H9 (cell line): ENCODE measurements around the gene ADAT1. TPM values are rescaled to one million over a fixed set of nuclear protein-coding genes. Genes with fewer than 3 reads are reported as not detected.

Experiments used
- DNase-seq: peaks from one replicate; pipeline ENCODE4 v3.0.0-alpha.2; 2017
- H2AFZ ChIP-seq: one replicate; pipeline ENCODE4 v1.6.1; 2013; ENCODE audit warnings: mild to moderate bottlenecking, low read length, control low read depth, moderate library complexity
- H2AK5ac ChIP-seq: 2 replicates; pipeline ENCODE4 v1.6.1; 2013; ENCODE audit warnings: low read length, control low read depth, mixed read lengths; ENCODE audit not compliant: insufficient read length
- H2BK120ac ChIP-seq: one replicate; pipeline ENCODE4 v1.6.1; 2013; ENCODE audit warnings: low read depth, mild to moderate bottlenecking, low read length, control low read depth, inconsistent platforms; ENCODE audit not compliant: poor library complexity, severe bottlenecking
- H2BK12ac ChIP-seq: 2 replicates; pipeline ENCODE4 v1.6.1; 2013; ENCODE audit warnings: low read length, control low read depth, mixed read lengths, low read depth; ENCODE audit not compliant: insufficient read length
- H2BK15ac ChIP-seq: 2 replicates; pipeline ENCODE4 v1.6.1; 2013; ENCODE audit warnings: low read depth, low read length, control low read depth
- H2BK20ac ChIP-seq: one replicate; pipeline ENCODE4 v1.6.1; 2013; ENCODE audit warnings: low read depth, mild to moderate bottlenecking, low read length, control low read depth, inconsistent platforms; ENCODE audit not compliant: poor library complexity, severe bottlenecking
- H2BK5ac ChIP-seq: 2 replicates; pipeline ENCODE4 v1.6.1; 2013; ENCODE audit warnings: low read length, control low read depth, mixed read lengths; ENCODE audit not compliant: insufficient read length
- H3K14ac ChIP-seq: 2 replicates; pipeline ENCODE4 v1.6.1; 2013; ENCODE audit warnings: low read length, control low read depth; ENCODE audit not compliant: insufficient read depth
- H3K18ac ChIP-seq: 2 replicates; pipeline ENCODE4 v1.6.1; 2013; ENCODE audit warnings: low read depth, mild to moderate bottlenecking, mixed read lengths, low read length, control low read depth; ENCODE audit not compliant: insufficient read length
- H3K23ac ChIP-seq: 2 replicates; pipeline ENCODE4 v1.6.1; 2013; ENCODE audit warnings: low read length, control low read depth, mixed read lengths, low read depth; ENCODE audit not compliant: insufficient read length
- H3K23me2 ChIP-seq: 2 replicates; pipeline ENCODE4 v1.6.1; 2013; ENCODE audit warnings: low read depth, mild to moderate bottlenecking, mixed read lengths, low read length, control low read depth; ENCODE audit not compliant: insufficient read length, poor library complexity, severe bottlenecking
- H3K27ac ChIP-seq: 2 replicates; pipeline ENCODE4 v1.5.1; 2013; ENCODE audit warnings: low read length, control low read depth, mixed read lengths, low read depth; ENCODE audit not compliant: insufficient read length
- H3K27me3 ChIP-seq: 2 replicates; pipeline ENCODE4 v1.6.1; 2013; ENCODE audit warnings: low read length, control low read depth, inconsistent platforms; ENCODE audit not compliant: insufficient read depth
- H3K4ac ChIP-seq: 2 replicates; pipeline ENCODE4 v1.6.1; 2013; ENCODE audit warnings: low read depth, mild to moderate bottlenecking, control low read depth, inconsistent platforms, low read length, moderate library complexity
- H3K4me1 ChIP-seq: 2 replicates; pipeline ENCODE4 v1.6.1; 2013; ENCODE audit warnings: low read length, control low read depth, inconsistent platforms; ENCODE audit not compliant: insufficient read depth
- H3K4me2 ChIP-seq: 2 replicates; pipeline ENCODE4 v1.6.1; 2013; ENCODE audit warnings: low read length, control low read depth, mixed read lengths; ENCODE audit not compliant: insufficient read length, insufficient read depth
- H3K56ac ChIP-seq: 2 replicates; pipeline ENCODE4 v1.6.1; 2013; ENCODE audit warnings: low read depth, mild to moderate bottlenecking, mixed read lengths, low read length, control low read depth; ENCODE audit not compliant: insufficient read length
- H3K79me1 ChIP-seq: 2 replicates; pipeline ENCODE4 v1.6.1; 2013; ENCODE audit warnings: low read depth, mild to moderate bottlenecking, moderate library complexity, low read length, control low read depth, inconsistent platforms; ENCODE audit not compliant: insufficient read depth, poor library complexity, severe bottlenecking
- H3K79me2 ChIP-seq: 2 replicates; pipeline ENCODE4 v1.6.1; 2013; ENCODE audit warnings: low read length, control low read depth, inconsistent platforms; ENCODE audit not compliant: insufficient read depth
- H3K9ac ChIP-seq: 2 replicates; pipeline ENCODE4 v1.6.1; 2013; ENCODE audit warnings: low read length, control low read depth, mixed read lengths; ENCODE audit not compliant: insufficient read length; ENCODE audit errors: extremely low read depth
- H3K9me3 ChIP-seq: one replicate; pipeline ENCODE4 v1.6.1; 2013; ENCODE audit warnings: low read depth, low read length, inconsistent platforms; ENCODE audit not compliant: control insufficient read depth
- H3T11ph ChIP-seq: one replicate; pipeline ENCODE4 v1.6.1; 2013; ENCODE audit warnings: mild to moderate bottlenecking, low read length, control low read depth, inconsistent platforms
- H4K20me1 ChIP-seq: one replicate; pipeline ENCODE4 v1.6.1; 2013; ENCODE audit not compliant: control insufficient read depth, insufficient read length, insufficient read depth
- H4K5ac ChIP-seq: 2 replicates; pipeline ENCODE4 v1.6.1; 2013; ENCODE audit warnings: low read depth, mild to moderate bottlenecking, mixed read lengths, low read length, control low read depth; ENCODE audit not compliant: insufficient read length
- H4K8ac ChIP-seq: replicated peaks from 2 replicates; pipeline ENCODE4 v1.6.1; 2013; ENCODE audit warnings: low read length, control low read depth, mixed read lengths, low read depth; ENCODE audit not compliant: insufficient read length
- H4K91ac ChIP-seq: 2 replicates; pipeline ENCODE4 v1.6.1; 2013; ENCODE audit warnings: low read depth, mild to moderate bottlenecking, moderate library complexity, mixed read lengths, low read length, control low read depth; ENCODE audit not compliant: insufficient read length
- H3K27ac Mint-ChIP-seq, 3 experiments: 2 replicates in 2 of 3; 3 replicates in 1 of 3; pipeline ENCODE4 v1.8.0; 2020 to 2021; ENCODE audit warnings: mixed read lengths in 3 of 3, mild to moderate bottlenecking in 1 of 3, moderate library complexity in 1 of 3
- H3K27me3 Mint-ChIP-seq: 2 replicates; pipeline ENCODE4 v1.8.0; 2021; ENCODE audit warnings: low read depth, mild to moderate bottlenecking, moderate library complexity, mixed read lengths
- H3K36me3 Mint-ChIP-seq, 3 experiments: 2 replicates in 2 of 3; 3 replicates in 1 of 3; pipeline ENCODE4 v1.8.0; 2020 to 2021; ENCODE audit warnings: low read depth in 3 of 3, mixed read lengths in 3 of 3; ENCODE audit not compliant: insufficient read depth in 1 of 3
- H3K4me1 Mint-ChIP-seq, 2 experiments: 2 replicates each; pipeline ENCODE4 v1.8.0; 2020; ENCODE audit warnings: mixed read lengths in 2 of 2
- H3K4me3 Mint-ChIP-seq, 2 experiments: 2 replicates in 1 of 2; 3 replicates in 1 of 2; pipeline ENCODE4 v1.8.0; 2020 to 2021; ENCODE audit warnings: mild to moderate bottlenecking in 2 of 2, mixed read lengths in 2 of 2, moderate library complexity in 1 of 2
- H3K9me3 Mint-ChIP-seq, 2 experiments: 2 replicates in 1 of 2; 3 replicates in 1 of 2; pipeline ENCODE4 v1.8.0; 2020; ENCODE audit warnings: mild to moderate bottlenecking in 2 of 2, mixed read lengths in 2 of 2, moderate library complexity in 1 of 2
- WGBS: extraction: QIAGEN DNeasy Blood & Tissue Kit; methylation state at CpG from one replicate; pipeline ENCODE4 v1.1.7; 2013; ENCODE audit warnings: missing lambda C conversion rate, low lambda C conversion rate, mixed read lengths; ENCODE audit not compliant: insufficient read length; ENCODE audit errors: extremely low coverage; 5-methylcytosine and 5-hydroxymethylcytosine counted together
- total RNA-seq: library from RNA; stranded (reverse); gene quantifications from 2 replicates; pipeline ENCODE4 v1.2.1, GENCODE V29; 2021
- TF ChIP-seq, protein P1 (sequence below): fragments of 200-600 bp; sonication (generic); conservative IDR thresholded peaks from 3 replicates; pipeline ENCODE4 v1.8.0; 2021; ENCODE audit warnings: antibody characterized with exemption, mild to moderate bottlenecking

The ADAT1 gene
- total RNA-seq, 1 experiment from 2014 or later = 54.2 TPM

GRCh38 chr16:75629132-75629531 is 6.1 kb upstream of the ADAT1 start:
- Histone ChIP-seq H3T11ph (no peak overlapping the region), H2BK120ac (no peak overlapping the region), H3K9ac (no peak overlapping the region), H3K79me2 (no peaks in the 10 kb centered on the region), H2AK5ac (no peak overlapping the region), H3K4ac (no peak overlapping the region), H2BK20ac (no peak overlapping the region), H3K27ac (no peak overlapping the region), H3K9me3 (no peaks in the 10 kb centered on the region), H2BK12ac (no peak overlapping the region), H3K79me1 (no peaks in the 10 kb centered on the region), H4K20me1 (no peaks in the 10 kb centered on the region), H3K4me2 (no peak overlapping the region), H3K18ac (no peak overlapping the region), H3K56ac (no peak overlapping the region), H3K14ac (no peak overlapping the region), H3K23ac (no peak overlapping the region), H4K91ac (no peak overlapping the region), H3K27me3 (no peaks in the 10 kb centered on the region), H3K4me1 (no peaks in the 10 kb centered on the region), H3K23me2 (no peaks in the 10 kb centered on the region), H2AFZ (no peak overlapping the region), H2BK15ac (no peak overlapping the region), H4K8ac (no peak overlapping the region), H4K5ac (no peak overlapping the region), H2BK5ac (no peak overlapping the region)
- WGBS = no CpG with 5 or more reads among the region's 10 CpGs
- Mint-ChIP-seq H3K4me3 (no peak overlapping the region), H3K27ac (no peak overlapping the region; a peak in 1 of 7 replicates), H3K27me3 (peaks cover 1% of the 10 kb centered on the region; the same call in 1 of the 2 replicates), H3K36me3 (peaks cover 51 to 87% (median 79%) of the 10 kb centered on the region in 3 experiments), H3K4me1 (no peaks in the 10 kb centered on the region), H3K9me3 (no peaks in the 10 kb centered on the region)
- no peak for DNase-seq
- TF ChIP-seq, protein P1, sequence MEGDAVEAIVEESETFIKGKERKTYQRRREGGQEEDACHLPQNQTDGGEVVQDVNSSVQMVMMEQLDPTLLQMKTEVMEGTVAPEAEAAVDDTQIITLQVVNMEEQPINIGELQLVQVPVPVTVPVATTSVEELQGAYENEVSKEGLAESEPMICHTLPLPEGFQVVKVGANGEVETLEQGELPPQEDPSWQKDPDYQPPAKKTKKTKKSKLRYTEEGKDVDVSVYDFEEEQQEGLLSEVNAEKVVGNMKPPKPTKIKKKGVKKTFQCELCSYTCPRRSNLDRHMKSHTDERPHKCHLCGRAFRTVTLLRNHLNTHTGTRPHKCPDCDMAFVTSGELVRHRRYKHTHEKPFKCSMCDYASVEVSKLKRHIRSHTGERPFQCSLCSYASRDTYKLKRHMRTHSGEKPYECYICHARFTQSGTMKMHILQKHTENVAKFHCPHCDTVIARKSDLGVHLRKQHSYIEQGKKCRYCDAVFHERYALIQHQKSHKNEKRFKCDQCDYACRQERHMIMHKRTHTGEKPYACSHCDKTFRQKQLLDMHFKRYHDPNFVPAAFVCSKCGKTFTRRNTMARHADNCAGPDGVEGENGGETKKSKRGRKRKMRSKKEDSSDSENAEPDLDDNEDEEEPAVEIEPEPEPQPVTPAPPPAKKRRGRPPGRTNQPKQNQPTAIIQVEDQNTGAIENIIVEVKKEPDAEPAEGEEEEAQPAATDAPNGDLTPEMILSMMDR = no peak
